Measurements from ENCODE around the gene ARHGAP29. TPM values are rescaled to one million over a fixed set of nuclear protein-coding genes. Genes with fewer than 3 reads are reported as not detected.

Gene ARHGAP29
- total and polyA plus RNA-seq, 2 experiments from 2014 or later = 114 to 152 TPM

DNA sequence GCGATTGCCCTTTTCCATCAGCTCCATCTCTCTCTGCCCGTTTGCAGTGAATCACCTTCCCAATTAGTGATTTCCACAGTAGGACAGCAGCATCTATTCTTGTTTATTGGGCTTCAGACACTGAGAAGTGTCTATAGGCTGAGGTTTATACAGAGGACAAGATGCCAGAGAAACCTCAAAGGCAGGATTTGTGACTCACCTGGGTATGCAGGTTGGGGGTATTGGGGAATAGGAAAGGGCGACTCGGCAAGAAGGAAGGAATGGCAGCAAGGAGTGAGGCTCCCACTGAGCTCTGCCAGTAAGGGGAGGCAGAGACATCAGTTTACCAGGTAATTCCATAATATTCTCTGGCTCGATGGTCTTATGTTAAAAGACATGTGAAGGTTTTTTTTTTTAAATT, 91.1 kb downstream of the ARHGAP29 start:
- Histone ChIP-seq H3K79me2 (ENCODE audit: insufficient read depth) (no peaks in the 10 kb centered on the region), H3K9ac (no peak overlapping the region), H3K9me2 (ENCODE audit: insufficient read depth) (no peaks in the 10 kb centered on the region), H3K27me3 (replicated peaks; ENCODE audit: insufficient read depth) (no peaks in the 10 kb centered on the region), H3K4me1 (ENCODE audit: insufficient read depth) (peaks cover 11% of the 10 kb centered on the region), H4K20me1 (ENCODE audit: insufficient read depth) (no peaks in the 10 kb centered on the region), H2AFZ (no peak overlapping the region), H3K9me3 (ENCODE audit: low read depth) (no peaks in the 10 kb centered on the region), H3F3A (ENCODE audit: insufficient read depth) (peaks cover 12% of the 10 kb centered on the region; the same call in 1 of the 2 replicates), H3K4me3 (no peak overlapping the region), H3K27ac (no peak overlapping the region), H3K4me2 (ENCODE audit: unreplicated experiment) (no peak overlapping the region), H3K36me3 (ENCODE audit: low read depth) (no peaks in the 10 kb centered on the region)
- DNase-seq = no peak
- in situ Hi-C loops (cut with MboI) = no loop called here
- TF ChIP-seq EZH2phosphoT487 (IDR thresholded peaks at IDR 0.05; ENCODE audit: insufficient read depth, low read depth) (no peak), EZH2 (IDR thresholded peaks at IDR 0.05; ENCODE audit: insufficient read depth, poor library complexity, severe bottlenecking) (no peak)
- WGBS, 2 experiments (ENCODE audit: low coverage in 1 of 2, low lambda C conversion rate in 2 of 2, missing lambda C conversion rate in 2 of 2) = 93 to 100% methylated on average over 5 of the region's 5 CpGs

DNA sequence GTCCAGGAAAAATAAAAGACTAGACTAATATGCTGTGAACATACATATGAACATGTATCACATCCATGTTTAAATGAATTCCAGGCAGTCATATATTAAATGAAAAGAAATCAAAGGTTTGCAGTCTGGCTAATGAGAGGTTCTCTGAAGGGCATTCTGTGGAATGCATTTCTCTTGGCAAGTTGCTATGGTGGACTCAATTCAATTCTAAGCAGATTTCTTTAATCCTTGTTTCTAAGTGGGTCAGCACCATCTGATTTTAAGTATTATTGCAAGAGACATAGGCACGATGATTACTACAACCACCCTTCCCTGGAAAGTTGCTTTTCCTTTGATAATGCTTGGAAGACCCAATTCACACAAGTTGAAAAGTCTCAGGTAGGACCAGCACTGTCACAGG, 92.5 kb downstream of the ARHGAP29 start:
- Histone ChIP-seq H3K27ac (no peak overlapping the region), H3K27me3 (replicated peaks; ENCODE audit: insufficient read depth) (no peaks in the 10 kb centered on the region), H3K9me2 (ENCODE audit: insufficient read depth) (no peaks in the 10 kb centered on the region), H3K36me3 (ENCODE audit: low read depth) (no peaks in the 10 kb centered on the region), H3K4me3 (no peak overlapping the region), H3K4me2 (ENCODE audit: unreplicated experiment) (no peak overlapping the region), H4K20me1 (ENCODE audit: insufficient read depth) (no peaks in the 10 kb centered on the region), H3K79me2 (ENCODE audit: insufficient read depth) (no peaks in the 10 kb centered on the region), H3K9me3 (ENCODE audit: low read depth) (no peaks in the 10 kb centered on the region), H3F3A (ENCODE audit: insufficient read depth) (peaks cover 16% of the 10 kb centered on the region; the same call in 1 of the 2 replicates), H3K9ac (no peak overlapping the region), H2AFZ (no peak overlapping the region), H3K4me1 (ENCODE audit: insufficient read depth) (peaks cover 12% of the 10 kb centered on the region)
- no peak for DNase-seq
- 16 to 25% methylated on average over 1 of the region's 1 CpG for WGBS, 2 experiments (ENCODE audit: low coverage in 1 of 2, low lambda C conversion rate in 2 of 2, missing lambda C conversion rate in 2 of 2)
- in situ Hi-C loops (cut with MboI) = no loop called here
- TF ChIP-seq EZH2 (IDR thresholded peaks at IDR 0.05; ENCODE audit: insufficient read depth, poor library complexity, severe bottlenecking) (no peak), EZH2phosphoT487 (IDR thresholded peaks at IDR 0.05; ENCODE audit: insufficient read depth, low read depth) (no peak)

DNA sequence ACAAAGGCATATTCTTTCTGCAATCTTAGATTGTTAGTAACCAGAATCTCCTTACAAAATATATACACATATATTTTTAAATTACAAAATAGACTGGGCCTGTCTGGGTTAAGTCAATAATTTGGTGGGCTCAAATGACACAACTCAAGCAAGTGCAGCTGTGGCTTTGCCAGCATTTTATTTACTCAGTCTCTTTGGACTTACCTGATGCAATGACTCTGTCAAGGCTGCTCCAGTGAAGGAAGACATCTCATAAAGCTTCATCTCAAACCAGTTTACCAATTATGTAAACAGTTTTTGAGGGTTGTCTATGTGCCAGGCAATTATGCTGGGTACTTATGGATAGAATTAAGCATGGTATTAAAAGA, 93.6 kb downstream of the ARHGAP29 start:
- H3K27me3 ChIP-seq (replicated peaks; ENCODE audit: insufficient read depth) = no peaks in the 10 kb centered on the region
- H3K79me2 ChIP-seq (ENCODE audit: insufficient read depth) = no peaks in the 10 kb centered on the region
- TF ChIP-seq EZH2 (IDR thresholded peaks at IDR 0.05; ENCODE audit: insufficient read depth, poor library complexity, severe bottlenecking) = no peak
- TF ChIP-seq EZH2phosphoT487 (IDR thresholded peaks at IDR 0.05; ENCODE audit: insufficient read depth, low read depth) = no peak
- no peak for DNase-seq
- H3K9me3 ChIP-seq (ENCODE audit: low read depth) = no peaks in the 10 kb centered on the region
- H3K4me3 ChIP-seq = no peak overlapping the region
- H3K36me3 ChIP-seq (ENCODE audit: low read depth) = no peaks in the 10 kb centered on the region
- no peak overlapping the region for H3K4me2 ChIP-seq (ENCODE audit: unreplicated experiment)
- H3K4me1 ChIP-seq (ENCODE audit: insufficient read depth) = peaks cover 12% of the 10 kb centered on the region
- H3K27ac ChIP-seq = no peak overlapping the region
- H2AFZ ChIP-seq = no peak overlapping the region
- H3F3A ChIP-seq (ENCODE audit: insufficient read depth) = peaks cover 16% of the 10 kb centered on the region; the same call in 1 of the 2 replicates
- no peak overlapping the region for H3K9ac ChIP-seq
- H4K20me1 ChIP-seq (ENCODE audit: insufficient read depth) = no peaks in the 10 kb centered on the region
- no peaks in the 10 kb centered on the region for H3K9me2 ChIP-seq (ENCODE audit: insufficient read depth)
- in situ Hi-C loops (cut with MboI) = no loop called here

DNA sequence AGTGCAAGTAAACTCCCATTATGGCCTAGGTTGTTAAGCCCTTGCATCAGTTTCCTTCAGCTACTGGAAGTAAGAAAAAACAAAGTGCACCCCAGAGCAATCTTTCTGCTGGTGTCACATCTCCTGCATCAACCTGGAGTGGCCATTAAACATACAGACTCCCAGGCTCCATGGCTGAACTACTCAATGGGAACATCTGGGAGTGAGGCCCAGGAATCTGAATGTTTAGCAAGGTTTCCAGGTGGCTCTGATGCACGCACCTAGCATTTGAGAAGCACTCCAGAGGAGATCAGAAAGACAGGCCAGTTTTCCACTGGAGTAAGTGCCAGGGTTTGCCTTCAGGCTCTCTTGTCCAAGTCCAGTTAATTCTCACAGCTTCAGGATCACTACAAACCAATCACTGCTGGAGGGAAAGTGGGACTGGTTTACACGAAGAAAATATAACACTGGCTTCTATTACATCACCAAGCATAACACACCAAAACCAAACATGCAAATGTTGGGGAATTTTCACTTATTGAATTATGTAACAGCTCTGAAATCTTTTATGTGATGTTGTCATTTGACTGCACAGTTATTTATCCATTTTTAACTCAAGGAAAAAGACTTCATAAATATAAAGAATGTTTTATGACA, 94.1 kb downstream of the ARHGAP29 start:
- Histone ChIP-seq H3K9me2 (ENCODE audit: insufficient read depth) (no peaks in the 10 kb centered on the region), H3K9me3 (ENCODE audit: low read depth) (no peaks in the 10 kb centered on the region), H2AFZ (no peak overlapping the region), H3K36me3 (ENCODE audit: low read depth) (no peaks in the 10 kb centered on the region), H3K27me3 (replicated peaks; ENCODE audit: insufficient read depth) (no peaks in the 10 kb centered on the region), H3K79me2 (ENCODE audit: insufficient read depth) (no peaks in the 10 kb centered on the region), H3K4me1 (ENCODE audit: insufficient read depth) (peaks cover 12% of the 10 kb centered on the region), H3F3A (ENCODE audit: insufficient read depth) (peaks cover 16% of the 10 kb centered on the region; the same call in 1 of the 2 replicates), H3K4me3 (no peak overlapping the region), H3K4me2 (ENCODE audit: unreplicated experiment) (no peak overlapping the region), H3K9ac (no peak overlapping the region), H3K27ac (no peak overlapping the region), H4K20me1 (ENCODE audit: insufficient read depth) (no peaks in the 10 kb centered on the region)
- TF ChIP-seq EZH2 (IDR thresholded peaks at IDR 0.05; ENCODE audit: insufficient read depth, poor library complexity, severe bottlenecking) (no peak), EZH2phosphoT487 (IDR thresholded peaks at IDR 0.05; ENCODE audit: insufficient read depth, low read depth) (no peak)
- 42% methylated on average over 2 of the region's 2 CpGs for WGBS, 2 experiments (ENCODE audit: low coverage in 1 of 2, low lambda C conversion rate in 2 of 2, missing lambda C conversion rate in 2 of 2)
- DNase-seq = no peak
- in situ Hi-C loops (cut with MboI) = no loop called here

DNA sequence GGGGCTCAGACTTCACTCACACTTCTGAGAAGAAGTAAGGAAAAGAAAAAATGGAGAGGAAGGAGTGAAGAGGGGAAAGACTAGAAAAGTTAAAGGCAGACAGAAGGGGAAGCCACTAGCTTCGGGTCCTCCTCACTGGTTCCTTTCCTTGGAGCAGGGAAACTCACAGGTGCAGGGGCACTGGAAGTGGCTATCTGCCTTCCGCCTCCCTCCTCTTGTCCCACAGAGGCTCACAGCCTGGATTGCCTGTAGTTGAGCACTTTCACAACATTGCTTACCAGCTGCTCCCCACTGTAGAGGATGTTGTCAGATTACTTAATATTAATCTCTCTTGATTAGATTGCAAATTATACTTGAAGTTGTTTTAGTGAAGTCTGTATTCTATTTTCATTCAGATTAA, 94.8 kb downstream of the ARHGAP29 start:
- H3K27me3 ChIP-seq (replicated peaks; ENCODE audit: insufficient read depth) = no peaks in the 10 kb centered on the region
- H2AFZ ChIP-seq = no peak overlapping the region
- no peaks in the 10 kb centered on the region for H4K20me1 ChIP-seq (ENCODE audit: insufficient read depth)
- H3K27ac ChIP-seq = no peak overlapping the region
- peak overlapping the region; percentile 29 for H3K4me2 ChIP-seq (ENCODE audit: unreplicated experiment)
- in situ Hi-C loops (cut with MboI) = no loop called here
- no peaks in the 10 kb centered on the region for H3K9me2 ChIP-seq (ENCODE audit: insufficient read depth)
- no peak overlapping the region for H3K4me3 ChIP-seq
- no peaks in the 10 kb centered on the region for H3K79me2 ChIP-seq (ENCODE audit: insufficient read depth)
- no peaks in the 10 kb centered on the region for H3K36me3 ChIP-seq (ENCODE audit: low read depth)
- no peaks in the 10 kb centered on the region for H3K9me3 ChIP-seq (ENCODE audit: low read depth)
- DNase-seq = no peak
- peaks cover 12% of the 10 kb centered on the region for H3K4me1 ChIP-seq (ENCODE audit: insufficient read depth)
- H3K9ac ChIP-seq = no peak overlapping the region
- 51 to 52% methylated on average over 2 of the region's 2 CpGs for WGBS, 2 experiments (ENCODE audit: low coverage in 1 of 2, low lambda C conversion rate in 2 of 2, missing lambda C conversion rate in 2 of 2)
- TF ChIP-seq EZH2 (IDR thresholded peaks at IDR 0.05; ENCODE audit: insufficient read depth, poor library complexity, severe bottlenecking) (no peak), EZH2phosphoT487 (IDR thresholded peaks at IDR 0.05; ENCODE audit: insufficient read depth, low read depth) (no peak)
- peaks cover 16% of the 10 kb centered on the region; the same call in 1 of the 2 replicates for H3F3A ChIP-seq (ENCODE audit: insufficient read depth)
